Heart left ventricle (tissue), 16 donors: ENCODE results near the gene UNC93A. TPM values are rescaled to one million over a fixed set of nuclear protein-coding genes. Genes with fewer than 3 reads are reported as not detected.

Source experiments
- ATAC-seq, 4 donors: fragments of 200-7000 bp; cut with Tn5 transposase; one replicate each; pipeline ENCODE4 v1.9.1; 2020 to 2022; ENCODE audit warnings: moderate library complexity in 4 of 4, mild to moderate bottlenecking in 3 of 4, moderate number of reproducible peaks in 1 of 4
- DNase-seq, 5 donors: peaks; one replicate each; pipeline ENCODE4 v3.0.0-alpha.2; 2020
- H3K27ac ChIP-seq, 12 donors: fragments of 200-600 bp; sonication (generic) in 4 of 12; one replicate each; pipeline versions ENCODE4 v1.5.0 to v1.8.0; 2016 to 2022; ENCODE audit warnings: mild to moderate bottlenecking in 2 of 12
- H3K27me3 ChIP-seq, 9 donors: fragments of 200-600 bp; sonication (generic) in 2 of 9; one replicate each; pipeline versions ENCODE4 v1.5.1 to v1.8.0; 2016 to 2022; ENCODE audit warnings: mild to moderate bottlenecking in 3 of 9
- H3K36me3 ChIP-seq, 9 donors: fragments of 200-600 bp; sonication (generic) in 2 of 9; one replicate each; pipeline versions ENCODE4 v1.5.0 to v1.8.0; 2018 to 2022; ENCODE audit warnings: mild to moderate bottlenecking in 2 of 9
- H3K4me1 ChIP-seq, 12 donors: fragments of 200-600 bp; sonication (generic) in 4 of 12; one replicate each; pipeline versions ENCODE4 v1.5.0 to v1.8.0; 2016 to 2022; ENCODE audit warnings: mild to moderate bottlenecking in 3 of 12
- H3K4me3 ChIP-seq, 12 donors: fragments of 200-600 bp; sonication (generic) in 4 of 12; one replicate each; pipeline versions ENCODE4 v1.5.0 to v1.8.0; 2017 to 2022; ENCODE audit warnings: mild to moderate bottlenecking in 9 of 12, moderate library complexity in 4 of 12
- H3K9me3 ChIP-seq, 12 donors: fragments of 200-600 bp; sonication (generic) in 4 of 12; one replicate each; pipeline versions ENCODE4 v1.5.0 to v1.8.0; 2016 to 2022; ENCODE audit warnings: mild to moderate bottlenecking in 1 of 12
- POLR2A ChIP-seq, 2 donors: fragments of 450-650 bp; IDR thresholded peaks; one replicate each; pipeline ENCODE4 v1.6.1; 2017; ENCODE audit warnings: antibody characterized with exemption in 2 of 2, mild to moderate bottlenecking in 2 of 2, moderate library complexity in 2 of 2
- WGBS, 4 donors: extraction: QIAGEN DNeasy Blood & Tissue Kit in 2 of 4; methylation state at CpG; one replicate each; pipeline versions ENCODE4 v1.1.5 to v1.1.7; 2013 to 2018; 5-methylcytosine and 5-hydroxymethylcytosine counted together
- intact Hi-C, 10 donors: fragments of 100-400 bp; cut with DNase I; formaldehyde crosslinking; loops; one replicate each; pipeline versions ENCODE4 v1.11.1 to v1.14.2; 2022
- polyA plus RNA-seq, 2 donors: library from polyadenylated mRNA; stranded (reverse); fragments of 200-250 nt; gene quantifications; one replicate each; pipeline ENCODE4 v1.2.3, GENCODE V29; 2013
- total RNA-seq, 9 donors: library from RNA; depleted of rRNA in 2 of 9; stranded (reverse); fragments of >200 nt in 2 of 9; fragmentation: NEBNext Ultra II Directional in 3 of 9; extraction: Animal tissue kit (Norgen Biotek cat#: 25700) in 3 of 9; gene quantifications; one replicate each; pipeline versions ENCODE4 v1.1.0 to v1.2.4, GENCODE V29; 2016 to 2023
- TF ChIP-seq, protein P1 (sequence below), 12 donors: fragments of 200-600 bp; sonication (generic) in 4 of 12; IDR thresholded peaks; one replicate each; pipeline versions ENCODE4 v1.5.0 to v1.8.0; 2018 to 2022; ENCODE audit warnings: antibody characterized with exemption in 12 of 12, mild to moderate bottlenecking in 5 of 12
- donor health status: ischemic (EF 13 %, LVEDD 7.1; RV severe dilation, severe dysfunction).
- donor health status: healthy with polysubstance abuse.
- donor health status: DM: no; HTN: yes; CAD: no.
- donor health status: DM: no; HTN: no; CAD: no.
- donor health status: ischemic (EF 25% LVEDD 6.9; RV normal size, moderate dysfunction).
- donor health status: ischemic (EF 25% LVEDD 5.7; RV mildly dilated, moderate dysfunction).
- donor health status: healthy.
- donor health status: DM: yes; HTN: yes; CAD: no.
- donor health status: ischemic (EF 35%, LVEDD 5.7; RV mildly dilated, moderate dysfunction).
- donor health status: nonischemic (EF 11% LVEDD 7.7; RV severe dilation, severe dysfunction).
- donor health status: DM: yes; HTN: yes; CAD: no.
- donor health status: PGD.
- donor health status: ischemic (EF 29% LVEDD 5.4; RV normal size, mild dysfunction).
- donor health status: nonischemic (EF 23%, LVEDD 6.1; RV moderate dilation, normal function).

The UNC93A gene
- total and polyA plus RNA-seq, 11 donors, result not detected

GRCh38 chr6:167272696-167273379 is 18.3 kb upstream of the UNC93A start:
- ATAC-seq (no peak), DNase-seq (no peak)
- Histone ChIP-seq H3K36me3 (no peaks in the 10 kb centered on the region), H3K27ac (no peak overlapping the region), H3K4me3 (no peak overlapping the region), H3K9me3 (no peaks in the 10 kb centered on the region), H3K4me1 (no peaks in the 10 kb centered on the region), H3K27me3 (peaks cover 0 to 18% (median 3%) of the 10 kb centered on the region in 9 donors)
- no peak for TF ChIP-seq POLR2A (IDR thresholded peaks at IDR 0.05)
- TF ChIP-seq, protein P1, sequence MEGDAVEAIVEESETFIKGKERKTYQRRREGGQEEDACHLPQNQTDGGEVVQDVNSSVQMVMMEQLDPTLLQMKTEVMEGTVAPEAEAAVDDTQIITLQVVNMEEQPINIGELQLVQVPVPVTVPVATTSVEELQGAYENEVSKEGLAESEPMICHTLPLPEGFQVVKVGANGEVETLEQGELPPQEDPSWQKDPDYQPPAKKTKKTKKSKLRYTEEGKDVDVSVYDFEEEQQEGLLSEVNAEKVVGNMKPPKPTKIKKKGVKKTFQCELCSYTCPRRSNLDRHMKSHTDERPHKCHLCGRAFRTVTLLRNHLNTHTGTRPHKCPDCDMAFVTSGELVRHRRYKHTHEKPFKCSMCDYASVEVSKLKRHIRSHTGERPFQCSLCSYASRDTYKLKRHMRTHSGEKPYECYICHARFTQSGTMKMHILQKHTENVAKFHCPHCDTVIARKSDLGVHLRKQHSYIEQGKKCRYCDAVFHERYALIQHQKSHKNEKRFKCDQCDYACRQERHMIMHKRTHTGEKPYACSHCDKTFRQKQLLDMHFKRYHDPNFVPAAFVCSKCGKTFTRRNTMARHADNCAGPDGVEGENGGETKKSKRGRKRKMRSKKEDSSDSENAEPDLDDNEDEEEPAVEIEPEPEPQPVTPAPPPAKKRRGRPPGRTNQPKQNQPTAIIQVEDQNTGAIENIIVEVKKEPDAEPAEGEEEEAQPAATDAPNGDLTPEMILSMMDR (IDR thresholded peaks at IDR 0.05), result no peak
- intact Hi-C loops, result loop anchor here in 1 of 10 donors (10.0 kb wide), 1 partner anchor 48 kb away; no protein-coding TSS in a partner anchor
- WGBS, 4 donors, result 81 to 89% (median 86%) methylated on average over 10 to 11 of the region's 11 CpGs

DNA sequence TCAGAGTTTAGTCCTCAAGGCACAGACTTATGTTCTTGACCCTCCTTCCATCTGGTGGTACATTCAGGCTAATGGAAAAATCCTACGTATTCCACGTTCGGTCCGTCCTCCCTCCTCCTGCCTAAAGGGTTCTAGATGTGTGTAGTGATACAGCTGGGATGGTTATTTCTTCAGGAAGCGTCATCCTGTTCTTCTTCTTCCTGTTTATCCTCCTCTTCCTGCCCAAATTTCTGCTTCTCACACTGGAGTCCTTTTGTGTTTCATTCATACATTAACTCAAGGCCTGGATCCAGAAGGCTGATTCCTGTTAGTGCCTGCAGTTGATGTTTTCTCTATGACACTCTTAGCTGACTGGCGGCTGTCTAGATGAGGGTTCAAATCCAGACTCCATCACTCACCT is 16.8 kb upstream of the UNC93A start:
- Histone ChIP-seq H3K4me3 (no peak overlapping the region), H3K27me3 (peaks cover 0 to 19% (median 3%) of the 10 kb centered on the region in 9 donors), H3K4me1 (no peaks in the 10 kb centered on the region), H3K9me3 (no peaks in the 10 kb centered on the region), H3K27ac (no peak overlapping the region), H3K36me3 (no peaks in the 10 kb centered on the region)
- TF ChIP-seq, protein P1 (IDR thresholded peaks at IDR 0.05), result no peak
- DNase-seq (no peak), ATAC-seq (no peak)
- 78 to 86% (median 85%) methylated on average over 6 of the region's 6 CpGs for WGBS, 4 donors
- intact Hi-C loops, result loop anchor here in 1 of 10 donors (10.0 kb wide), 1 partner anchor 49 kb away; no protein-coding TSS in a partner anchor

- WGBS, 4 donors, result 85 to 91% (median 88%) methylated on average over 7 to 8 of the region's 8 CpGs
- ATAC-seq, result no peak
- TF ChIP-seq, protein P1 (IDR thresholded peaks at IDR 0.05), result no peak
- TF ChIP-seq POLR2A (IDR thresholded peaks at IDR 0.05), result no peak
Observed at GRCh38 chr6:167275001-167275400, 16.1 kb upstream of the UNC93A start.

DNA sequence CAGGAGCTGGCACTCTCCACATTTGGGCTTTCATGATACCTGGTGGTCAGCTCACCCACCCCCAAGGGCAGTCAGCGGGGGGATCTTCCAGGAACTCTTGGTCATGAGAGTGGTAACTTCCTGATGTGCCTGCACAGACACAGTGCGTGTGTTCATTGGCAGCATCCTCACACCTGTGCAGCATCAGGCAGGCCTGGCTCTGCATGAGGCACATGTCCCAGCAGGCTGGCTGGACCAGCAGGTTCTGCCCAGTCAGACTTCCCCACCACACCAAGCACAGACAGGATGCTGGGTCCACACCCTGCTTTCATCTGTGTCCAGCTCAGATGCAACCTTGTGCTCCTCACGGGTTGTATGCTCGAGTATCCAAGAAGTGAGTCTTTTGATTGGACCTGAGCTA is 15.7 kb upstream of the UNC93A start:
- WGBS, 4 donors, result 66 to 89% (median 76%) methylated on average over 4 of the region's 4 CpGs
- intact Hi-C loops, result loop anchor here in 1 of 10 donors (10.0 kb wide), 1 partner anchor 51 kb away; no protein-coding TSS in a partner anchor
- Histone ChIP-seq H3K9me3 (no peaks in the 10 kb centered on the region), H3K27ac (no peak overlapping the region), H3K4me3 (no peak overlapping the region), H3K4me1 (no peaks in the 10 kb centered on the region), H3K27me3 (peaks cover 0 to 23% (median 3%) of the 10 kb centered on the region in 9 donors), H3K36me3 (no peaks in the 10 kb centered on the region)
- no peak for DNase-seq
- TF ChIP-seq POLR2A (IDR thresholded peaks at IDR 0.05), result no peak
- TF ChIP-seq, protein P1 (IDR thresholded peaks at IDR 0.05), result no peak
- ATAC-seq, result no peak

More at GRCh38 chr6:167275001-167275400, 16.1 kb upstream of the UNC93A start:
- no peaks in the 10 kb centered on the region for H3K9me3 ChIP-seq
- intact Hi-C loops, result loop anchor here in 1 of 10 donors (10.0 kb wide), 1 partner anchor 50 kb away; no protein-coding TSS in a partner anchor
- H3K27ac ChIP-seq, result no peak overlapping the region
- no peaks in the 10 kb centered on the region for H3K36me3 ChIP-seq
- H3K4me3 ChIP-seq, result no peak overlapping the region
- no peaks in the 10 kb centered on the region for H3K4me1 ChIP-seq
- H3K27me3 ChIP-seq, result peaks cover 0 to 22% (median 3%) of the 10 kb centered on the region in 9 donors
- no peak for DNase-seq
